ENCODE data around the gene HOXA4. TPM values are rescaled to one million over a fixed set of nuclear protein-coding genes. Genes with fewer than 3 reads are reported as not detected.
A peak's percentile ranks its signal among the peaks of the same experiment; 100 is the strongest.

The HOXA4 gene
- total RNA-seq, 2 donors from 2014 or later = 0.78 to 1.6 TPM

DNA sequence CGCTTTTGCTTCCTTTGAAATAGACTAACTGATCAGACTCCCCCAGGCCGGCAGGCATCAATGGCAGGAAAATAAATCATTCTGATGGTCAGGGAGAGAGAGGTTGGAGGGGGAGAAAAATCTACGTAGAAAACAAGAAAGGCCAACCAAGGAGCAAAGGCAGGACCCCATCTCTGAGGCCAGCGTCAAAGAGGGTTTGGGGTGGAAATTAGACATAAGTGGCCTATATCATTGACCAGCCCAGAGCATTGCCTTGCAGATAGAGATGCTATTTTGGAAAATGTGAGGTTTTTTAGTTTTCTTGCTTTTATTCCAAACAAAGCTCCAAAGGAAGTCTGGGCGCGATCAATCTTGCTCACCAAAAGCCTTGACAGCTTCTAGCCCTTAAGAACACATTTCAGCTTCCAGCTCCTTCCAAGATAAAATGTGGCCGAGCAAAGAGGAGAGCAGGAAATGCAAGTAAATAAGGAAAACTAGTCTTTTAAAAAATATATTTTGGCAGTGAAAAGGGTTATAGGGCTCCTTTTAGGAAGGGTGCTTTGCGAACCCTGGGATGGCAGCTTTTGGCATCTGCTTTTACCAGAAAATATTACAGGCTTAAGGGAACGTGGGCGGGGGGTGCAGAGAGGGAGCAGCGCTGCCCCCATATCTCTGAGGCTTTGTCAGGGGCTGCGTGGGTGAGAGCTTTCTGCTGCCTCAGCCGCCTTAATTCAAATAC lies 26.1 kb downstream of the HOXA4 start:
- no peak for DNase-seq
- no peak for ATAC-seq
- Histone ChIP-seq H3K9me3 (no peaks in the 10 kb centered on the region), H3K27me3 (peaks cover 0 to 63% of the 10 kb centered on the region in 2 donors), H3K4me3 (no peak overlapping the region), H3K27ac (peak overlapping the region in 1 of 4 donors; percentile 30), H3K36me3 (replicated peaks in 1 of 2; ENCODE audit: insufficient read depth in 1 of 2, low read depth in 2 of 2) (no peaks in the 10 kb centered on the region), H3K4me1 (peaks cover 17% of the 10 kb centered on the region)
- intact Hi-C loops (cut with DNase I) = no loop called here
- 16 to 21% methylated on average over 13 of the region's 13 CpGs for WGBS, 2 donors
- no peak for TF ChIP-seq POLR2A (IDR thresholded peaks at IDR 0.05)
- TF ChIP-seq, protein P1, sequence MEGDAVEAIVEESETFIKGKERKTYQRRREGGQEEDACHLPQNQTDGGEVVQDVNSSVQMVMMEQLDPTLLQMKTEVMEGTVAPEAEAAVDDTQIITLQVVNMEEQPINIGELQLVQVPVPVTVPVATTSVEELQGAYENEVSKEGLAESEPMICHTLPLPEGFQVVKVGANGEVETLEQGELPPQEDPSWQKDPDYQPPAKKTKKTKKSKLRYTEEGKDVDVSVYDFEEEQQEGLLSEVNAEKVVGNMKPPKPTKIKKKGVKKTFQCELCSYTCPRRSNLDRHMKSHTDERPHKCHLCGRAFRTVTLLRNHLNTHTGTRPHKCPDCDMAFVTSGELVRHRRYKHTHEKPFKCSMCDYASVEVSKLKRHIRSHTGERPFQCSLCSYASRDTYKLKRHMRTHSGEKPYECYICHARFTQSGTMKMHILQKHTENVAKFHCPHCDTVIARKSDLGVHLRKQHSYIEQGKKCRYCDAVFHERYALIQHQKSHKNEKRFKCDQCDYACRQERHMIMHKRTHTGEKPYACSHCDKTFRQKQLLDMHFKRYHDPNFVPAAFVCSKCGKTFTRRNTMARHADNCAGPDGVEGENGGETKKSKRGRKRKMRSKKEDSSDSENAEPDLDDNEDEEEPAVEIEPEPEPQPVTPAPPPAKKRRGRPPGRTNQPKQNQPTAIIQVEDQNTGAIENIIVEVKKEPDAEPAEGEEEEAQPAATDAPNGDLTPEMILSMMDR (IDR thresholded peaks at IDR 0.05) = no peak

DNA sequence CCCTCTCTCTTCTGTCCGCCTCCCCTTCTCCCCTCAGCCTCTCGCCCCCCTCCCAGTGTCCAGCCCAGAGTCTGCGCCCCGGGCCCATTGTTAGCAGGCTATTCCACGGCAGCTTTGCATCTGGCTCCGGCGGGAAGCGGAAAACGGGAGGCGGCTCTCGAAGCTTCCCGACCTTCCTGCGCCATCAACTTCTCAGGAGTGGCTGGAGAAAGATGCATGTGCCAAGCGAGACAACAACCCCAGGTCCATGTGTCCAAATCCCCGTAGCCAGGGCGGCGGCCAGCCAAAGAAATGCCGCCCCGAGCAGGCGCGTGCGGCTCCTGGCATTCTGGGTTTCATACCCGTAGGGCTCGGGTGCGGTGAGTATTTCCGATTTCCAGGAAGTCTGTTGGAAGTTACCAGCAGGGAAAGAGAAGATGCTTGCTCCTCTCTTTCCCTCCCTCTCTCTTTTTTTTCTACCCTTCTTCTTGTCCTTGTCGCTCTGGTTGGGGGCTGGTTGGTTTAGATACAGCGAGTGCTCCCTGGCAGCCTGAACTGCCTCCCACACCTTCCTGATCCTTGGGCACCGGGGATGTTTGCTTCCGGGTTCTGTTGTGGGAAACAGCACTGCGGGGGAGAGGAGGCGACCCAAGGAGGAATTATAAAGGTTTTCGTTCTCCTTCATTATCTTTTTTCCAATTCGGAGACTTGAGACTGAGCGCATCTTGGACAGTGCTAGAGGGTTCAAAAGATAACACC lies 26.9 kb downstream of the HOXA4 start:
- Histone ChIP-seq H3K36me3 (replicated peaks in 1 of 2; ENCODE audit: insufficient read depth in 1 of 2, low read depth in 2 of 2) (no peaks in the 10 kb centered on the region), H3K9me3 (no peaks in the 10 kb centered on the region), H3K27ac (peak overlapping the region in 2 of 4 donors; percentile 39 to 45), H3K4me1 (peaks cover 25% of the 10 kb centered on the region), H3K27me3 (peaks cover 3 to 68% of the 10 kb centered on the region in 2 donors), H3K4me3 (no peak overlapping the region)
- 7 to 13% methylated on average over 34 to 35 of the region's 35 CpGs for WGBS, 2 donors
- intact Hi-C loops (cut with DNase I) = no loop called here
- DNase-seq (peak in 1 of 4 donors; percentile 10), ATAC-seq (no peak)
- TF ChIP-seq, protein P1 (IDR thresholded peaks at IDR 0.05) = no peak
- TF ChIP-seq POLR2A (IDR thresholded peaks at IDR 0.05) = no peak

DNA sequence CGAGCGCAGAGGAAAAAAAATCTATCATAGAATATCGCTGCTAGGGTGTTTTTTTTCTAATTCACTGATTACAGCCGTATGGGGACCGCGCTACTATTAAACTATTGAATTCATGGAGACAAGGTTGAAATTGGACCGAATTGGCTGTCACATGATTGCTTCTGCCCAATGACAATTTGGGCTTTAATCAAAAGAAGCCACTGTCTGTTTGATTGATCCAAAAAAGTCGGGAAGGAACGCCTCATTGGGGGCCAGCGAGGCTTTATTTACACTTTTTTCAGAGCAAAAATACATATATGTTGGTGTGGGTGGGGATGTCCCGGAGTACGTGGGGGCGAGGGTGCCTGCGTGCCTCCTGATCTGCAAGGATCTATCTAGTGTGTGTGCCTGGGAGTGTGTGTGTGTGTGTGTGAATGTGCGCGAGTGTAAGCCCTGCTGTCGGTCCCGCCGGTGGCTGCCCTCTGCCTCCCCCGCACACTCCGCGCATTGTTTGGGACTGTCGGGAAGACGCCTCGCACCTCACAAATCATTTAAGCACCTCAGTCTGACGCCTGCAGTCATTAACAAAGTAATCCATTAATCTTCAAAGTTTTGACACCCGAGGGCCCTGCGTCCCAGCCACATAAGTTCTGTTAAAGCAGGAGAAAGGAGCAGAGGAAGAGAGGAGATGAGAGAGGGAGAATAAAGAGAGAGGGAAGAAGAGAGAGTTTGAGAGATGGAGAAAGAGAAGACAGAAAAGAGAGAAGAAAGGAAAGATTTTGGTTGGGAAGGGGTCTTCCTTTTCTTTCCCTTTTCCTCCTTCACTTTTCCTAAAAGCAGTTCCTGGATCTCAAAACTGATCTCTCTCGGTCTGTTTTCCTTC lies 27.7 kb downstream of the HOXA4 start, which contains the start of gene HOXA2:
Gene HOXA2 (minus strand): TSS at position 103 of the 862 bp plus-strand sequence. CDS start 183 bp downstream, outside the sequence.
- intact Hi-C loops (cut with DNase I) = no loop called here
- Histone ChIP-seq H3K27me3 (peaks cover 9 to 71% of the 10 kb centered on the region in 2 donors), H3K27ac (peak within 1 kb of the TSS in 3 of 4 donors; percentile 23 to 45 (median 39)), H3K9me3 (no peaks in the 10 kb centered on the region), H3K4me1 (peaks cover 22% of the 10 kb centered on the region), H3K4me3 (no peak within 1 kb of the TSS), H3K36me3 (replicated peaks in 1 of 2; ENCODE audit: insufficient read depth in 1 of 2, low read depth in 2 of 2) (no peaks in the 10 kb centered on the region)
- no peak for ATAC-seq
- 6 to 9% methylated on average over 29 of the region's 29 CpGs for WGBS, 2 donors
- peak in 1 of 4 donors; percentile 15 for DNase-seq
- TF ChIP-seq, protein P1 (IDR thresholded peaks at IDR 0.05) = no peak
- TF ChIP-seq POLR2A (IDR thresholded peaks at IDR 0.05) = no peak

DNA sequence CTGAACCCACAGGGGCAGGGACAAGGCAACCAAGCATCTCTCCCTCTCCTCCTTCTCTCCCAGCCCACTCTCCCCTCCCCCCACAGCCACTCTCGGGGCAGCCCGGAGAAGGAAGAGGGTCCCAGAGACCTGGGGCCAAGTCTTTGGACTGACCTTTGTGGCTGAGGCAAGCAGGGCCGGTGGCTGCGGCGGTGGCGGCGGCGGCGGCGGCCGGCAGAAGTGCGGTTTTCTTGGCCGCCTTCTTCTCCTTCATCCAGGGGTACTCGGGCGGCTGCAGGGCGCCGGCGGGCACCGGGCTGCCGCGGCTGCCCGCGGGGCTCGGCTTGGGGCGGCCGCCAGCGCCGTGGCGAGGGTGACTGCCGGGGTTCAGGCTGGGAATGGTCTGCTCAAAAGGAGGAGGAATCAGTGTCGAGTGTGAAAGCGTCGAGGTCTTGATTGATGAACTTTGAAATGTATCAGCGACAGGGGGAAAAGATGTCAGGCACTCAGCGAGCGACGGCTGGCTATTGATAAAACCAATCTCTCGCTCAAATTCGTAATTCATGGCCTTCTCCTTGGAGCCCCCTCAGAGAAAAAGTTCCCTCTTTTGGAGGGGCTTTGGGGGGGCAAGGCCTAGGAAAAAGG lies 28.5 kb downstream of the HOXA4 start:
- intact Hi-C loops (cut with DNase I) = no loop called here
- peaks cover 9 to 71% of the 10 kb centered on the region in 2 donors for H3K27me3 ChIP-seq
- WGBS, 2 donors = 4 to 10% methylated on average over 11 to 37 of the region's 39 CpGs

More for the DNA sequence above, 28.5 kb downstream of the HOXA4 start:
- TF ChIP-seq POLR2A (IDR thresholded peaks at IDR 0.05) = no peak
- TF ChIP-seq, protein P1 (IDR thresholded peaks at IDR 0.05) = no peak
- Histone ChIP-seq H3K4me3 (no peak overlapping the region), H3K4me1 (peaks cover 22% of the 10 kb centered on the region), H3K27ac (peak overlapping the region in 3 of 4 donors; percentile 2 to 45 (median 23)), H3K9me3 (no peaks in the 10 kb centered on the region), H3K36me3 (replicated peaks in 1 of 2; ENCODE audit: insufficient read depth in 1 of 2, low read depth in 2 of 2) (no peaks in the 10 kb centered on the region)
- DNase-seq = no peak
- ATAC-seq = no peak

Measured in body of pancreas (tissue), 4 donors.